K562 (cell line): ENCODE data around the gene DPEP2. TPM values are rescaled to one million over a fixed set of nuclear protein-coding genes. Genes with fewer than 3 reads are reported as not detected.
A peak's percentile ranks its signal among the peaks of the same experiment; 100 is the strongest.

Source experiments
- BRCA1 ChIP-seq, 2 experiments: fragments of 450-650 bp in 1 of 2; sonication (generic) in 1 of 2; formaldehyde crosslinking in 1 of 2; IDR thresholded peaks; 2 replicates each; pipeline versions ENCODE4 v1.5.0 to v1.6.1; 2017 to 2020; ENCODE audit warnings: mild to moderate bottlenecking in 1 of 2, missing genetic modification reagents in 1 of 2
- CBFB ChIP-seq: sonication (generic); formaldehyde crosslinking; IDR thresholded peaks from 2 replicates; pipeline ENCODE4 v1.4.0; 2020; ENCODE audit warnings: mild to moderate bottlenecking, missing genetic modification reagents
- CHD7 ChIP-seq: fragments of 200-600 bp; sonication (generic); IDR thresholded peaks from one replicate; pipeline ENCODE4 v1.6.1; 2012; ENCODE audit warnings: mild to moderate bottlenecking, low read depth, low read length, inconsistent platforms
- ETS1 ChIP-seq: conservative IDR thresholded peaks from 2 replicates; pipeline ENCODE4 v1.6.1; 2011; ENCODE audit warnings: low read depth, mild to moderate bottlenecking, low read length; ENCODE audit not compliant: control insufficient read depth
- RNF219 ChIP-seq: fragments of 250-450 bp; sonication (Bioruptor Pico); IDR thresholded peaks from 2 replicates; pipeline ENCODE4 v1.5.0; 2022; ENCODE audit warnings: mild to moderate bottlenecking
- SIRT6 ChIP-seq: IDR thresholded peaks from one replicate; pipeline ENCODE4 v1.6.1; 2012; ENCODE audit warnings: low read depth, mild to moderate bottlenecking, control low read depth, inconsistent platforms, low read length, moderate library complexity
- SP2 ChIP-seq: IDR thresholded peaks from 2 replicates; pipeline ENCODE4 v1.6.1; 2011; ENCODE audit warnings: mild to moderate bottlenecking, low read depth, low read length, moderate library complexity; ENCODE audit not compliant: poor library complexity, severe bottlenecking; ENCODE audit errors: extremely low read depth
- polyA plus RNA-seq, 8 experiments: library from polyadenylated mRNA; depleted of rRNA in 4 of 8; stranded (reverse) in 5 of 8; unstranded in 3 of 8; fragments of >200 nt; fragmentation: Nextera tagmentation in 2 of 8; fragmentation: Illumina TruSeq in 1 of 8; extraction: Ambion mirVana in 2 of 8; extraction: Trizol in 1 of 8; gene quantifications; 2 replicates each; pipeline versions ENCODE4 v1.2.1 to v1.2.3, GENCODE V29; 2011 to 2014; ENCODE audit warnings: inconsistent platforms in 1 of 8, missing spikeins in 1 of 8
- total RNA-seq, 7 experiments: library from RNA; depleted of rRNA in 6 of 7; stranded (reverse); fragments of >200 nt in 6 of 7; fragmentation: Illumina TruSeq in 2 of 7; extraction: Trizol in 2 of 7; gene quantifications; 2 replicates each; pipeline versions ENCODE4 v1.2.1 to v1.2.3, GENCODE V29; 2011 to 2021; ENCODE audit warnings: low replicate concordance in 1 of 7
- TF ChIP-seq, protein P1 (sequence below), 2 experiments: fragments of 200-800 bp in 1 of 2; sonication (Bioruptor generic) in 1 of 2; sonication (generic) in 1 of 2; formaldehyde crosslinking in 1 of 2; IDR thresholded peaks in 1 of 2; conservative IDR thresholded peaks in 1 of 2; 2 replicates each; pipeline versions ENCODE4 v1.5.0 to v1.6.1; 2016 to 2020; ENCODE audit warnings: missing compliant biosample characterization in 1 of 2, missing genetic modification characterization in 1 of 2, missing genetic modification reagents in 1 of 2

DPEP2 gene
- total and polyA plus RNA-seq, 9 of the 15 experiments (the other 6 are each of a cell fraction or from before 2014, with no cell fraction given) = 0.14 to 1.2 (median 0.38) TPM

DNA sequence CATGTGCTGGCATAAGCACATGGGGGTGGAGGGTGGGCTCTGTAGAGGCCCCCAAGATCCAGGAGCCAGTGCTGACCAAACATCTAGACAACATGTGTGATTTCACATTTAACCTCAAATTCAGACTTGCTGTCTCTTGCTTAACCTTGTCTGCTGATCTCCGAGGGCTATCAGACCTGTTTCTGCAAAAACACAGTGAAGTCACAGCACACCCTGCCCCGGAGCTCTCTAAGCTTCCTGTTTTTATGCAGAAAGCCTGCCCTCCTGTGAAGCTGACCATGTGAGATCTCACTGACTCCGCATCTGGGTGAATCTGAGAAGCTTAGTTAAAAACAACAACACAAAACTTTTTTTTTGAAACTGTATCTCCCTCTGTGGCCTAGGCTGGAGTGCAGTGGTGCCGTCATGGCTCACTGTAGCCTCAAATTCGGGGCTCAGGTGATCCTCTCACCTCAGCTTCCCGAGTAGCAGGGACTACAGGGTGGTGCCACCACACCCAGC, 6.6 kb upstream of the DPEP2 start (continued):
- TF ChIP-seq CHD7 (no peak), CBFB (CRISPR knock-in tag) (no peak), RNF219 (CRISPR knock-in tag) (no peak), ETS1 (no peak), BRCA1 (IDR thresholded peaks at IDR 0.05) (no peak), BRCA1 (CRISPR knock-in tag; IDR thresholded peaks at IDR 0.05) (no peak), SP2 (no peak), SIRT6 (no peak)
- TF ChIP-seq, protein P1, sequence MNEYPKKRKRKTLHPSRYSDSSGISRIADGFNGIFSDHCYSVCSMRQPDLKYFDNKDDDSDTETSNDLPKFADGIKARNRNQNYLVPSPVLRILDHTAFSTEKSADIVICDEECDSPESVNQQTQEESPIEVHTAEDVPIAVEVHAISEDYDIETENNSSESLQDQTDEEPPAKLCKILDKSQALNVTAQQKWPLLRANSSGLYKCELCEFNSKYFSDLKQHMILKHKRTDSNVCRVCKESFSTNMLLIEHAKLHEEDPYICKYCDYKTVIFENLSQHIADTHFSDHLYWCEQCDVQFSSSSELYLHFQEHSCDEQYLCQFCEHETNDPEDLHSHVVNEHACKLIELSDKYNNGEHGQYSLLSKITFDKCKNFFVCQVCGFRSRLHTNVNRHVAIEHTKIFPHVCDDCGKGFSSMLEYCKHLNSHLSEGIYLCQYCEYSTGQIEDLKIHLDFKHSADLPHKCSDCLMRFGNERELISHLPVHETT (CRISPR knock-in tag; conservative IDR thresholded peaks at IDR 0.05 in 1 of 2, IDR thresholded peaks at IDR 0.05 in 1 of 2) = peak in 1 of 2 experiments; percentile 58; a peak in 1 of 4 replicates
